Activated CD8-positive, alpha-beta memory T cell treated with anti-CD3 and anti-CD28 coated beads for 4 hours (primary cell): ENCODE data around the gene KLHL3.

Experiments
- DNase-seq, 2 donors: peaks; one replicate each; pipeline ENCODE4 v3.0.0-alpha.2; 2020; ENCODE audit warnings: low read depth in 2 of 2

The KLHL3 gene

DNA sequence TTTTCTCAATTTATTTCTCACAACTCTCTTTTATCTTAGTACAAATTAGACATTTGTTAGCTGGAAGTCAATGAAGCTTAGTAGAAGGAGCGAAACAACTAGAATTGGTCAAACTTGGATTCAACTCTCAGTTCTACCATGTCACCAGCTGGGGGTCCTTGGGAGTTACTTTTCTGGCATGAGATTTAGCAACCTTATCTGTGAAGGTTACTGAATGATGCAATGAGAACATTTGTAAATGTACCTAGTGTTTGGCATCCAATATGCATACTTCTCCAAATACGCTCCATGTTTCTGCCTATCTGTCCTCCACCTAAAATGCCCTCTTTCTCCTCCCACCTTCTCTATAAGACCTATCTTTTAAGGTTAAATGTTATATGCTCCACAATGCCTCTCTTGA, 12.0 kb upstream of the KLHL3 start:
- DNase-seq: no peak

DNA sequence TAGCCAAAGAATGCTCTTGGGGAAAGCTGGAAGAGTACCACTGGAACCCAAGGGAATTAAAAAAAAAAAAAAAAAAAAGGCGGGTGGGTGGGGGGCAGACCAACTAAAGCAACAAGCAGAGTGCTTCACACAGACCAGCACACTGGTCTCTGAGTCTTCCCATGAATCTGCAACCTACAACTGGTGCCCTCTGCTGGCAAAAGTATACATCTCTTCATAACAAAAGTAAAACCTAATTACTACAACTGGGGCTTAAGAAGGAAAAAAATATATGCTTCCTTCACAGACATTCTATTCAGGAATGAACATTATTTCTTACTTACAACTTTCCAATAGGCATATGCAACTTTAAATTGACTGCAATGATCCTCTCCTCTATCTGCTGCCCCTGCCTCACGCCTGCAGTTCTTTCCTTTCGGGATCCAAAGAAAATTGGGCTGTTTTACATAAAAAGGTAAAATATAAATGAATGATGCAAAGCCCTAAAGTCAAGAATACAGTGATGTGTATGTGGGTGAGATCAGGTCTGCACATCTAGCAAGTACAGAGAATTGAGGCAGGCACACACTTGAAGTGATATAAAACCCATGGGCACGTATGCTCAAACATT, 7.2 kb upstream of the KLHL3 start:
- DNase-seq: no peak

DNA sequence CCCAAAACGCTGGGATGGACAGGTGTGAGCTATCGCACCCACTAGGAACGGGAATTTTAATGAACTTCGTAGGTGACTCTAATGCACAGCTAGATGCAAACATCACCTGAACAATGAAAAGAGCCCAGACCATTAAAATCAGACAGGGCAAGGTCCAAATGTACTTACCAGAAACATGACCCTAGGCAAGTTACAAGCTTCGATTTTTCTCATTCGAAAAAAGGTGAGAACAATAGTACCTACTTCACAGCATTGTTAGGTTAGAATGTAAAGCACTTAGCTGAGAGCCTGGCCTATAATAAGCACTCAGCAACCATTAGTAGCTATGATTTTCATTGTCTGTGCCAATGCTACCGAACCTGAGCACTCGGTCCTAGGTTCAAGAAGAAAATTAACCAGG, 5.8 kb upstream of the KLHL3 start:
- DNase-seq: no peak

DNA sequence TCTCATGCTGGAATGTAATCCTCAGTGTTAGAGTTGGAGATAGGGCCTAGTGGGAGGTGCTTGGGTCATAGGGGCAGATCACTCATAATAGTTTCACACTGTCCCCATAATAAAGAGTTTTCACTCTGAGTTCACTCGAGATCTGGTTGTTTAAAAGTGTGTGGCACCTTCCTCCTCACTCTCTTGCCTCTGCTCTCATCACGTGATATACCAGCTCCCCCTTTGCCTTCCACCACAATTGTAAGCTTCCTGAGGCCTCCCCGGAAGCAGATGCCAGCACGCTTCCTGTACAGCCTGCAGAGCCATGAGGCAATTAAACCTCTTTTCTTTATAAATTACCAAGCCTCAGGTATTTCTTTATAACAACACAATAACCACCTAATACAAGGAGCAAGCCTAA, 3.8 kb upstream of the KLHL3 start:
- no peak for DNase-seq

DNA sequence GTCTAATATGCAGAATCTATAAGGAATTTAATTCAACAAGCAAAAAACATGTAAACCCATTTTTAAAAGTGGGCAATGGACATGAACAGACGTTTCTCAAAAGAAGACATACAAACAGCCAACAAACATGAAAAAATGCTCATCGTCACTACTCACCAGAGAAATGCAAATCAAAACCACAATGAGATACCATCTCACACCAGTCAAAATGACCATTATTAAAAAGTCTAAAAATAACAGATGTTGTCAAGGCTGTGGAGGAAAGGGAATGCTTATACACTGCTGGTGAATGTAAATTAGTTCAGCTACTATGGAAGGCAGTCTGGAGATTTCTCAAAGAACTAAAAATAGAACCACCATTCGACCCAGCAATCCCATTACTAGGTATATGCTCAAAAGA, 3.1 kb upstream of the KLHL3 start:
- no peak for DNase-seq

DNA sequence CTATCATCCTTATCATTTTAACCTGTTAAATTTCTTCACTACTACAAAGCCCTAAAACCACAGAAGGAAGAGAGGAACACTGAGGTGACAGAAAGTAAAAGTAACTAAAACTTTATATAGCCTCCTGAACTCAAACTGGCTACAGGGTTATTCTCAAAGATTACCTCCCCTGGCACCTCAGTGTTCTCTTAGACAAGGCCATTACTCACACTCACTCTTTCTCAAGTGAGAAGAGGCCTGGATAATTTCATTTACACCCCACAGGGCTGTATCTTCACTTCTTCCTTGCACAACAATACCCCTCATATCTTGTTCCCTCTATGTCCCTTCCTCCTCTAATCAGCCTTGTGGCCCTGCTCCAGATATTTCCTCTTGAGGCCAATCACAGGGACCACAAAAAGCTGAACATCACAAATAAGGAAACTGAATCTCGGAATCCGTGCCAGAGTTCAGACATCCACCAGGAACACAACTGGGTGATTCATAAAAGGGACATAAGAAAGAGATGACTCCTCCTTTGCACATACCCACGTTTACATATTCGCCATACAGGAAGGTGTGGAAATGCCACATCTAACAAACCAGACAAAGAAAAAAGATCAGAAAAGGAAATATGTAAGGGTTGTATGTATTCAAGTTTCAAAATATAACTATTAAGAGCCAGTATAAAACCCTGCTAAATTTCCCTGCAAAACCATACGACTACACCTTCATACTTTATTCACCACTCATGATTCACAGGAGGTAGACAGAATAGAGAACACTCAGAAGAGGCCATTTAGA, 1.7 kb upstream of the KLHL3 start:
- DNase-seq: no peak

DNA sequence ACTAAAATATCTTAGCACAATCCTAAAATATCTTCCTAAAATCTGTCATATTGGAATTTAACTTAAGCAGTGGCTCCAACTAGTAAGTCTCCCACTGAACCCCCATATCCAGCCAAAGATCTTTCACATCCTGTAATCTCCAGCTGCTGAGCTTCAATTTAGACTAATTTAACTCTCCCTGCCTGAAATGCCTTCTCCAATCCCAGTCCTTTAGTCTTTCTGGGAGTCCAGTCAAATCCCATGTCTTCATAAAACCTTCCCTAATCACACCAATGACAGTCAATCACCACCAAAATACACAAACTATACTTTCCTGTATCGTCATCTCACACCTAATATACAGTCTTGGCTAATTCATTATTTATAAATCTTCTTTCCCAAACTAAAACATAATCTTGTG, 607 bp upstream of the KLHL3 start:
- DNase-seq: no peak

DNA sequence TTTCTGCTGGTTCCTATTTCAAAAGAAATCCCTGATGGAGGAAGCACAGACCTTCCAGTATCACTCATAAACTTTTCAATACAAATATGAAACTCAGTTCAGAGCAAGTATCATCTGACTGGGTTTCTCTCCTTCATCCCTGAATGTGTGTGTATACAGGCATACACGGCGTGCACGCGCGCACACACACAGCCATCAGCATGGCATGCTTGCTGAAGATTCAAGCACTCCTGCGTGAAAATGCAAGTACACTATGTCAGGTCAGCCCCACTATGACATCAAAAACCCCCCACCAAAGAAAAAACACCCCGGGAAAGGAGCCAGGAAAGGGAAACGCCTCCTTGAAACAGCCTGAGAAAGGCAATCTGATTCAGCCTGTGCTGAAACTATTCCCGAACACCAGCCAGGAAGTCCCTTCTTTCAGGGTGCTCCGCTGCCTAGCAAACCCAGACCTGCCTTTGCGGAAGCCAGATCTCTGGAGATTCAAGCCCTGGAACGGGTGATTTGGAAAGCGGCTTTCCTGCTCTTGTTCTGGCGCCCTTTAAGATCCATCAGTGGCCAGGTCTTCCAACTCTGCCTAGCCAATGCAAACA, 831 bp downstream of the KLHL3 start:
- DNase-seq: no peak

DNA sequence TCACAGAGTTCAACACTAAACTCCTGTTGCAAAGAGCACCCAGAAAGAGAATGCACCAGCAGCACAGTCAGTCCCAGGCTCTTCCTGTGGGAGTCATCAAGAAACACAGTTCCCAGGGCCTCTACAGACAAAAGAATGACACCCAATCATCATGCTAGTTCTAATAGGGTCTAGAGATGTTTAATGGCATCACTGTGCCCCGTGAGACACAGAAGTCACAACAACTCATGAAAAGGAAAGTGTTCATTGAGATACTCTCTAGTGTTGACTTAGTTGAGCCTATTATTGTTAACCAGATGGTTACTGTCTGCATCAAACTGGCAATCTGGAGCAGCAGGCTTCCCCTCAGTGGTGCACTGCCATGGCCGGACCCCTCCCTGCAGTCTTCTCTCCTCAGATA, 1.6 kb downstream of the KLHL3 start:
- no peak for DNase-seq

DNA sequence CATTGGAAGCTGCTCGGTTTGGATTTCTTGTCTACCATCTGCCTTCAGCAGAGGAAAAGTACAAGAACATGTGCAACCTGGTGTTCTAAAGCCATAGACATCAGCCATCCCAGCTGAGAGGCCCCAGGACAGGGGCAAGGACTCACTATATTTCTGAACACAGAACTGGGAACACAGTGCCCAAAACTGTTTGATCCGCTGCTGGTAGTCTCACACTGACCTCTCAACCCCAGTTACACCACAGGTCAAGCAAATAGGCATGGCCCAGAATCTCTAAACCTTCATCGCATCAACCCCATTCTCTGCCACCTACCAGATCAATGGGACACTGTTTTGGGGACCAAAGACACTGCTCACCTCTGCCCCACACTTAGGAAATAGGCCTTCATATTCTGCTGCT, 2.0 kb downstream of the KLHL3 start:
- no peak for DNase-seq

DNA sequence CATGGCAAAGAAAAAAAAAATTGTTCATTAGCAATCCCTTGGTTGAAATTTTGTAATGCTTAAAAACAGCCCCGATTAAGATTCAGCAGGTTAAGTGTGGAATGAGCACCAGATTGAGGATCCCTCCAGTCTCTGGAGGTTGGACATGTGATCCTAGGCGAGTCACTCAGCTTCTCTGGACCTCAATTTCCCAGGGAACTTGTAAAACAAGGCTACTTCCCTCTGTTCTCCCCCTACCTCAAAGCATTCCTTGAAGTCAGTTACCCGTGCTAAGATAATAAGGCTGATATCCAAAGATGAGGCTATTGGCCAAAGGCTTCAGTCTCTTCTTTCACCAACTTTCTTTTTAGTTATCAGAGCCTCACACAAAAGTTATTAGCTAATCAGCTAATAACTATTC, 2.9 kb downstream of the KLHL3 start:
- DNase-seq: no peak

DNA sequence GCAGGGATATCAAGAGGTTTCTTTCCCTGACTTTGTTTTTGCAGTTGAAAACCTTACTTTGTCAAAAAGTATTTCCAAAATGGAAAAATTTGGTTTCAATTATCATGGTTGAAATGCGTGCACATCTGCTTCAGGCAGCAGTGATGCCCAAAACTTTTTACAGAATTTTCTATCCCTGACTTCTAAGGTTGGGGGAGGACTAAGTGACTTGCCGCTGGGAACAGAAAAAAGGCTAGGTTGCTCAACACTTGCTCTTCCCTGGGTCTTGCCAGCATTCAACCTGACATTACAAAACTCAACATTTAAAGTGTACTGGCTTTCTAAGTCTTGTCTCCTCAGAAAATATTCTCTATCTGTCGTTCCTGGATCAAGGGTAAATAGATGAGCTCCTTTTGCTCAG, 4.7 kb downstream of the KLHL3 start:
- DNase-seq: no peak

DNA sequence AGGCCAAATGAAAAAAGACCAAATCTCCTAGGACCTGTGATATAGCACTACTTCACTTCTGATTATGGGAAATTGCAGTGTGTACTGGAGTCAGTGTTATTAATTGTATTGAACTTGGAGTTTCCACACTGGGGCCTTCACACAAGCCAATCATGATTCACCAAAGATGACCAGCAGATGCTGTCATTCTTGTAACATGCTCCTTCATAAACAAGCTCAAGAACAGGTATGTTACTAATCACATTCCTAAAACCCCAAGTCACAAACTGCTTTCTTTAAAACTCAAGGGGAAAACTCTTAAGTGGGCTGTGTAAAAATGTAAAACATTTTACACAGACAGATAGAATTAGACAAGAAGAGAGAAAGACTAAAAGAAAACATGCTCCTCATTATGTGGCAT, 5.6 kb downstream of the KLHL3 start:
- no peak for DNase-seq

DNA sequence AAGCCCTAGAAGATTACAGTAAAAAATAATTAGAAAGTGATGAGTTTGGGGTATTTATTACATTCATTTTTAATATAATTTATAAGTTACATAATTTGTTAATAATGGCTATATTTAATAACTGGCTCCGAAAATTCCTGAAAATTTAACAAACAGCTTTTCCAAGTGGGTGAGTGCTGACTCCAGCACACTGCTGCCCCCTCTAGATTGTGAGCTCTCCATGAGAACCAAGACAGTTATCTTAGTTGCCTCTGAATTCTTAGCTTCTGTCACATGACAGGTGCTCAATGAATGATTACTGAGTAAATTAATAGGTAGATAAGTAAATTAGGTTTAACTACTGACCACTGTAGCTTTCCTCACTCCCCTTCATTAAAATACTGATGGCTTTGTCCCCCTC, 7.8 kb downstream of the KLHL3 start:
- no peak for DNase-seq

DNA sequence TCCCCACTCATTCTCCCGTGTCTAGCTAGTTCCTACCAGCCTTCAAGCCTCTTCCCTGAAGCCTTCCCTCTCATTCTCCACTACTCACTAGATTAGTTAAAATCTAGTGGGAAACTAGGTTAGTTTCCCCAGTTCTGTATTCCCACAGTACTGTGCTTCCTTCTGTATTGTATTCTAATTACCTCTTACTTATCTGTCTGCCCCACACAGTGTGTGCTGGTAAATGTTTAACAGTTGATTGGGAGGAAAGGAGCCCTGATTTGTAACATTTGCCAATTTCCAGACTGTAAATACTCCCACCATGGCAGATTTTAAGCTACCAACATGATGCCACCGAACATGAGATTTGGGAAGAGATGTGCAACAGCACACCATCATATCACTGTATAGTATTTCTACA, 8.3 kb downstream of the KLHL3 start:
- DNase-seq: no peak

DNA sequence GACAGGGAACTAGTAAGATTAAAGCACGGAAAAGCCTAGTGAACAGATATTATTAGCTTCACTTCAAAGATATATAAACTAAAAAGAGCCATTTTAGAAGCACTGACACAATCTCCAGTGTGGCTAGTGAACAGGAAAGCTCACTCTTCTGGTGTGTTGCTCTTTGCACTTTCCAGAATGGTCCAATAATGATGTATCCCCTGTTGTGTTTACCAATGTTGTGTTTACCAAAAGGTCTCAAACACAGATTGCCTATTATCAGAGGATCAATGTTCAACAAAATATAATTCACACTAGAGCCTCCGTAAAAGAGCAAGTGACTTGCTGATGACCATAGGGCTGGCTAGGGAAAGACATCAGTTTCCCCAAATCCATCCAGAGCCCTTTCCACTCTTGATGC, 11.6 kb downstream of the KLHL3 start:
- DNase-seq: no peak

DNA sequence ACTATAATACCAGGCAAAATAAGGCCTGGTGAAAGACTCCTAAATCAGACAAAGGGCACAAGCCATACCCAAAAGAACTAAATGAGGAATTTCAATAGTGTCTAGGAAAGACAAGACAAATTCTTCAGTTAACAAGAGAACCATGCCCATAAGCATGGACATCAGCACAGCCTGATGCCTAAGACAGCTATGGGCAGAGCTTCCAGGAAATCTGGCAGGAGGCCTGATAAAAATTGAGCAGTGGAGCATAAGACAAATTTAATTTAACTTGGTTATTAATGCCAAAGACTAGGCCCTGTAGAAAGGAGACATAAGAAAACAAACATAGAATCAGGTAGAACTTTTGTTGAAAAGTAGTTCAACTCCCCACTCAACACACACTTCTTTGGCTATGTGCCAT, 17.3 kb downstream of the KLHL3 start:
- DNase-seq: no peak

DNA sequence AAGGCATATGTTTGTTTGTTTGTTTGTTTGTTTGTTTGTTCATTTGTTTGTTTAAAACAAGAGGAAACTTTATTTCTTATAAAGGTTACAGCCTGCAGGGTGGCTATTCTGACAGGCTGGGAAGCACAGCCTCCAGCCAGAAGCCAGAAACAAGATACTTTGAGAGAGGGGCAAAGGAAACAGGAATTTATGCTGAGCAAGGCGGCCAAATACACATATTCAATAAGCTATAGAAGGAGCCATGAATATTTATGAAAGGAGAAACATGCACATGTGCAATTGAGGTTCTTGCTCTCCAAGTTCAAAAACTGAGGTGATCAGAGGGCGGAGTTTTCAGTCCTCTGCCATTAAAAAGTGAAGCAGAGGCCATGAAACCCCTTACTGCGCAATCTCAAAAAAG, 19.6 kb downstream of the KLHL3 start:
- DNase-seq: no peak

DNA sequence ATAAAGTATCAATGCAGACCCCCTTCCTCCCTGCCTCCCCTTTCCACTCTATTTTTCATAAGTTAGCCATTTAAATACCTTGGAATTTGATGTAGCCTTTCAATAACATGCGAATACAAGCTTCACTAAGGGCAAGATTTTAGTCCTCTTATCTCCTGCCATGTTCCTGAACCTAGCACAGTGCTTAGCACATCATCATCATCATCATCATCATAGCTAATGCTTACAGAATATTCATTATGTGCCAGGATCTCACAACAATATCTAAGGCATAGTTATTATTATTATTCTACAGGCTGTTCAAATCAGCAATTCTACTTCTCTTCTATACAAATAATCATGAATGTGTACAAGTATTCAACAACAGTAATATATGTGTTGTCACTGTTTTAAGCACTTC, 20.4 kb downstream of the KLHL3 start:
- no peak for DNase-seq

DNA sequence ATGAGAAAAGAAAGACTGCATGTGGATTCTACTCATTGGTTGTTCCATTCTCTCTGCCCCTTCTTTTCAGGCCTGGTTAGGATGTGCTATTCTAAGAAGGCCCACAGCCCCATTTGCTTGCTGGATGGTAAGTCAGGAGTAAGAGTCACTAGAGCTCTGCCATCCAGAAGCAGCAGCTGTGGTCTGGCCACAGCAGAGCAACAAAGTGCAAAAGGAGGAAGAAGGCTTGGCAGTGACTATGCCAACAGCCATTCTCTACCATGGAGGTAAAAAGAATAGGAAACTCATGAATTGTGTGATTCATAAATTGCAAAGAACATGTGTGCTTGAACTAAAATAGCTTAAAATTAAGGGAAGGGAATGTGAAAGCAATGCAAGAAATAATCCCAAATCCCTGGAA, 20.9 kb downstream of the KLHL3 start:
- DNase-seq: no peak

DNA sequence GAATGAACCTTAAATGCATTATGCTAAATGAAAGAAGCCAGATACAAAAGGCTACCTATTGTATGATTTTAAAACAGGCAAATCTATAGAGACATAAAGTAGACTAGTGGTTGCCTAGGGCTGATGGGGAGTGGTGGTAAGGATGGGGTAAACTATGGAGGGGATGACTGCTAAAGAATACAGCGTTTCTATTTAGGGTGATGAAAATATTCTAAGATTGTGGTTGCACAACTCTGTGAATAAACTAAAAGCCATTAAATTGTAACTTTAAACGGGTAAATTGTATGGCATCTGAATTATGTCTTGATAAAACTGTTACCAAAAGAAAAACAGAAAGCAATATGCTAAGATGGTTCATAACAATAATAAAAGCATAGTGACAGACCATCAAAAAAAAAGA, 21.4 kb downstream of the KLHL3 start:
- DNase-seq: no peak

DNA sequence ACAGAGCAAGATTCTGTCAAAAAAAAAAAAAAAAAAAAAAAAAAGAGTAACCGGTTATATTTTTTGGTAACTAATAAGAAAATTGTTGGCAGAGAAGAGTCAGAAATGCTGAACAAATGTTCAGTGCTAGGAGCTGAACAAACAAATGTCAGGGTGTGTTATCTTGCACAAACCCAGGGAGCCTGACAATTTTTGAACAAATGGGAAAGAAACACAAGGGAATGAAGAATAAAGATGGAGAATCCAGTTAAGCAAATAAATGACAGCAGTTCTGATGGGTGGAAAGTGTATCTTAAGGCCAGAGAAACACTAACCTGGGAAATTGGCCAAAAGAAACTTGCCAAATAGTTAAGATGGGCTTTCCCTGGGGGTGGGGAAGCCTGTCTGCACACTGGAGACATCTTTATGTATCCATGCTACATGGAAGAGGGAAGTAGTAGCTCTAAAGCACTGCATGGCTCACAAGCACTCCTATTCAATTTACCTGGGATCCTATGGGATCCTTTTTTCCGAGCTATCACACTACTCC, 23.7 kb downstream of the KLHL3 start:
- no peak for DNase-seq

DNA sequence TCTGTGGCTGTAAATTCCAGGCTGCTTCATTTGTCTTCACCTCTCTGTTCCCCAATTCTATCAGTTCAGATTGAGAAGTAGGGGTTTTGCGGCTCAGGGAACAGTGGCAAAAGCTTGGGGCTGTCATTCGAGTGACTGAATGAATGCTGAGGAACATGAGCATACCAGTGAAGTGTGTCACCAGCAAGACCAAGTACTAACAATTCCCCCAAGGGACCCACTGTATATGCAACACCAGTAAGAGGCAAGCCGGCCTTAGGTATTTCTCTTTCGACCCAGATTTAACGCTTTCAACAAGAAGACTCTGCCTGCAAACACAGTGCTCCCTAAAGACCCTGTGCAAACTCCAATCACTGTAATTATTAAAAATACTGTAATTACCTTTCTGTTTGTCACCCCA, 25.8 kb downstream of the KLHL3 start:
- DNase-seq: no peak
